ENCODE data around the gene TEP1.
"Not testable (repeated sequence)": the region's sequence is repeated elsewhere in the genome, so short reads cannot be mapped to it uniquely, and the experiment has no call there.

TEP1 gene

DNA sequence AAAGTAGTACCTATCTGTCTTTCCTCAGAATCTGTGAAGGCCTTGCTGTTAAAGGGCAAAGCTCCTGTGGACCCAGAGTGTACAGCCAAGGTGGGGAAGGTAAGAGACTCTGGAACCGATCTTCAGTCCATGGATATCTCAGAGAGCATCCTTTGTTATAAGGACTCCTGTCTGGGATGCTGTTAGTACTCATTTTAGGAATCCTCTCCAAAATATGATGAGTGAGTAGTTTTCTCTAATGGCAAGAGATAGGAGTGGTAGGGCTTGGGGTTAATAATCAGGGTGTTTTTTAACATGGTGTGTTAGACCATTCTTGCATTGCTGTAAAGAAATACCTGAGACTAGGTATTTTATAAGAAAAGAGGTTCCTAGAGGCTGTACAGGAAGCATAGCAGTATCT, 67.9 kb downstream of the TEP1 start:
- DNase-seq (ENCODE audit: extremely low read depth in 1 of 2, low read depth in 1 of 2) = no peak

DNA sequence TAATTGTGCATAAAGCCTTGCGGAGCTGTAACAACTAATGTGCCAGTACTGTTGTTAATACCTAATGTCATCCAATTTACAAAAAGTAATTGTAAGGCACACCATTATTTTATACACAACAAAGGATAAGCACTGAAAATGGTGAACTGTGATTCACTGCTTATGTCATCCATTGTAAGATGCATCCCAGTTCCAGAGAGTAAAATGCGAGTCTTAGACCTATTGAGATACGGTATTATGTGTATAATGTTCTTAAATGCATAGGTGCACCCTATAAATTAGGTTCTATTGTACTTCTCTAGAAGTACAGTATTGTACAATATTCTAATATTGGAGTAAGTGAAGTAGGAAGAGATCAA, 69.5 kb downstream of the TEP1 start:
- no peak for DNase-seq (ENCODE audit: extremely low read depth in 1 of 2, low read depth in 1 of 2)

DNA sequence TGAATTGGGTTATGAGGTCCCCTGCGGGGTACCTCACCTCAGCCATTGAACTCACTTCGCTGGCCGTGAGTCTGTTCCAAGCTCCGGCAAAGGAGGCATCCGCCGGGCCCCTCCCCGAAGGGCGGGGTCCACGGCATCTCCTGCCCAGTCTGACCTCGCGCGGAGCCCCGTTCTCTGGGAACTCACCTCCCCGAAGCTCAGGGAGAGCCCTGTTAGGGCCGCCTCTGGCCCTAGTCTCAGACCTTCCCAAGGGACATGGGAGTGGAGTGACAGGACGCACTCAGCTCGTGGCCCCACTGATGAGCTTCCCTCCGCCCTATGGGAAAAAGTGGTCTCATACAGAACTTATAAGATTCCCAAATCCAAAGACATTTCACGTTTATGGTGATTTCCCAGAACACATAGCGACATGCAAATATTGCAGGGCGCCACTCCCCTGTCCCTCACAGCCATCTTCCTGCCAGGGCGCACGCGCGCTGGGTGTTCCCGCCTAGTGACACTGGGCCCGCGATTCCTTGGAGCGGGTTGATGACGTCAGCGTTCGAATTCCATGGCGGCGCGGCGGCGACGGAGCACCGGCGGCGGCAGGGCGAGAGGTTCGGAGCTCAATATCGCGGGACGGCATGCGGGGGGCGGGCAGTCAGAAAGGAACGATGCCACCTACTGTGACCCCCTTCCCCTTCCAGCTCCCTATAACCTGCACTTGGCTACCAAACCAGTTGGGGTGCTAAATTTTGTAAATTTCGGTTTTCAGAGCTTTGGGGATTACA, 70.0 kb downstream of the TEP1 start, which contains the start of gene PARP2:
Gene PARP2, plus strand, starts transcription at position 544 of the 770 bp plus-strand sequence. Its CDS starts 7 bp downstream, at position 551.
- DNase-seq (ENCODE audit: extremely low read depth in 1 of 2, low read depth in 1 of 2) = peak; percentile 72 to 75

DNA sequence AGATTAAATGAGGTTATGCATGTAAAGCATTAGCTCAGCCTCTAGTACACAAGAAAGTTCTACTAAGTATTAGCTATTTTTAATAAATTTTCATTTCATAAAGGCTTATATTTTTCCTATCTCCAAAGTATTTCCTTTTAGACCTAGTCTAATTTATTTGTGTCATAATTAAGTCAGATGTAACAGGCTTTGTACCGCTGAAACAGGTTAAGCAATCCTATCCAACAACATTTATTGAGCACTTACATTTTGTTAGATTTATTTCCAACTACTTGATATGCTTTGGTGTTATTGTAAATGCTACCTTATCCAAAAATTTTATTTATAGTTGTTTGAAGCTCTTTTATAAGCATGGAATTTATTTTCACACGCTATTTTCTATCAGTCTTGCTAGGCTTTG, 71.7 kb downstream of the TEP1 start:
- no peak for DNase-seq (ENCODE audit: extremely low read depth in 1 of 2, low read depth in 1 of 2)

DNA sequence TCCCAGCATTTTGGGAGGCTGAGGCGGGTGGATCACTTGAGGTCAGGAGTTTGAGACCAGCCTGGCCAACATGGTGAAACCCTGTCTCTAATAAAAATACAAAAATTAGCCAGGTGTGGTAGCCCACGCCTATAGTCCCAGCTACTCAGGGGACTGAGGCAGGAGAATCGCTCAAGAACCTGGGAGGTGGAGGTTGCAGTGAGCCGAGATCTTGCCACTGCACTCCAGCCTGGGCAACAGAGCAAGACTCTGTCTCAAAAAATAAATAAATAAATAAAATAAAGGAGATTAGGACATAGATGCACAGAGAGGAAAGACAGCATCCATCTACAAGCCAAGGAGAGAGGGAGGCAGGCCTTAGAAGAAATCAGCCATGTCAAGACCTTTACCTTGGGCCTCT, 72.3 kb downstream of the TEP1 start:
- DNase-seq (ENCODE audit: extremely low read depth in 1 of 2, low read depth in 1 of 2) = not testable (repeated sequence)

DNA sequence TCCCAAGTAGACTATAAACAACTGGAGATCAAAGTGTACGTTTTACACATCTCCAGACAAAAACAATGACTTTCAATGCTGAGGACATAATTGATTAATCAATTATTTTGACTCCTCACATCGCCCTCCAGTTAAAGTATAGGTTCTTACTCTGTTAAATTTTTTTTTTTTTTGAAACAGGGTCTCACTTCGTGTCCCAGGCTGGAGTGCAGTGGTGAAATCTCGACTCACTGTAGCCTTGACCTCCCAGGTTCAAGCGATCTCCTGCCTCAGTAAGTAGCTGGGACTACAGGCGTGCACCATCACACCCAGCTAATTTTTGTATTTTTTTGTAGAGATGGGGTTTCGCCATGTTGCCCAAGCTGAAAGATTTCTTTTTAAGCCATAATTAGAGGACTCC, 79.3 kb downstream of the TEP1 start:
- DNase-seq (ENCODE audit: extremely low read depth in 1 of 2, low read depth in 1 of 2) = no peak

DNA sequence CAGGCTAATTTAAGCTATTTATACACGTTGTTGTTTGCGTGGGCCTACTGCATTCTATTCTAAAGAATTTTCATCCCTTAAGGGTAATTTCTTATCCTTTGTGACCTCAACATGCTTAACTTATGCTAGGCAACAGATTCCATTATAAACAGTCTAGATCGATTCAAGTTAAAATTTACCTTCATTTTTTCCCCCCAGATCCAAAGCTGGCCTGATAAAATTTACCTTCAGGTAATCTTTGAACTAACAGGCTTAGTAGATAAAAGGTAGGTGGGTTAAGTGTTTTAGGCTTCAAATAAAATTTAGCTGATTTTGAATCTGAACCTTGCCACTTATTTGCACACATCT, 79.8 kb downstream of the TEP1 start:
- no peak for DNase-seq (ENCODE audit: extremely low read depth in 1 of 2, low read depth in 1 of 2)

DNA sequence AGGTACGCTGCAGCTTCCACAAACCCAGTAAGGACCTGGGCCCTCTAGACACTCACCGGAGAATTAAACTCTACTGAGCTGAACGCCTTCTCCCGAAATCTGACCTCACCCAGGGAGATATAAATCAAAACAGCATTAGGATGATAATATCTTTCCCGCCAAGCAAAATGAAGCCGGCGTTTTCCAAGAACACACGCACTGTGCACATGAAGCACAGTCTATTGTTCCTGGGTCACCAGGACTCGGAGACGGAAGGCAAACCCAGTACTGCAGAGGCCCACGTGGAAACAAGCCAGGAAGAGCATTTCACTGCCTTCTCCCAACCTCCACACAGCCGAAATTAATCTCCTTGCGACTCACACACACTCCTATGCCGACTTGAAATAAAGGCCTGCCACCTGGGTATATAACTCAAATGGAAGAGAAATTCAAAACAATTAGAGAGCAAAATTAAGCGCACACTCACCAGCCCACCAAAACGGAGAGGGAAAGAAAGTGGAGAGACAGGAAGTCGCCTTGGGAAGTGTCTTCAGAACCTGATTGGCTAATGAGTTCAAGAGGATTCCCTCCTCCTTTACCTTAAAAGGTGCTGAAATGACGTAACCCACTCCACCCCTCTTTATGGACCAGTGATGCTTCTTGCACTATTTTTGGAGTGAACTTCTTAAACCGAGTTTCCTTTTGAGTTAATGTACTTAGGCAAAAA, 80.4 kb downstream of the TEP1 start, which contains the start of gene CCNB1IP1:
Gene CCNB1IP1, minus strand, starts transcription at position 492 of the 706 bp plus-strand sequence. CDS start 16,756 bp downstream, outside the sequence.
- no peak for DNase-seq (ENCODE audit: extremely low read depth in 1 of 2, low read depth in 1 of 2)

DNA sequence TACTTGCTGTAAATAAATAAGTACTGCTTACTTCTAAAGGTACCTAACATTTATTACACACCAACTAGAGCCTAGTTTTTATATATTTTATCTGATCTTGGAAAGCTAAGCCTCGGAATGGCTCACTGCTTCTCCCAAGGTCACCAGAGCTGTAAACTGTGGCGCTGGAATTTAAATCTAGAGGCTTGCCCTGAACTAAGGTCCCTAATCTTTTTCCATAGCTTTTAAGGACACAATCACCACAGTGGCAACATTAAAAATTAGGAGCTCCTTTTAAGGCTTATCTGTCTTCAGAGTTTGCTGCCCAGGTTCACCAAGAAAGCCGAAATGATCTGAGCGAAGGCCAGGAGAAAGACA, 80.9 kb downstream of the TEP1 start:
- no peak for DNase-seq (ENCODE audit: extremely low read depth in 1 of 2, low read depth in 1 of 2)

DNA sequence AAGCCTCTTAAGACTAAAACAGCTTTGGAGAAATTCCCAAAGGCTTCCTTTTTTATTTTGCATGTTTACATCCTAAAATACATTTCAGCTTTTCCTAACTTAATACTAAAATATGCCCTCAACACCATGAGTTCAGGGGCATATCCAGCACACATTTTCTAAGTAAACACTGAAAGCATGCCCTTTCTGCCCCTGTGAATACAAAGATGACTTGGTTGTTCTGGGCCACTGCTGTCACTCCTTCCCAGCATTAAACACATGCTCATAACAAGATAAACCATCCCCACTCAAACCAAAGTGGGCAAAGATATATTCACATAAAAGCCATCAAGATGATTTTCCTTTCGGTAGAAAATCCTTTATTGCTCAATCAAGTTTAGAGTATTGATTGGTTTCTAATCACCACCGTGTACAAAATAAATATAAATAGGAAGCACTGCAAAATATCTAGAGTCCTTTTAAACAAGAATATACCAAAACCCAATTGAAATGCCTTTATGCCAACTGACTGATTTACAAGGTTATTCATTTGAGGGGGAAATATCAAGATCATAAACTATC, 82.2 kb downstream of the TEP1 start:
- DNase-seq (ENCODE audit: extremely low read depth in 1 of 2, low read depth in 1 of 2) = no peak

DNA sequence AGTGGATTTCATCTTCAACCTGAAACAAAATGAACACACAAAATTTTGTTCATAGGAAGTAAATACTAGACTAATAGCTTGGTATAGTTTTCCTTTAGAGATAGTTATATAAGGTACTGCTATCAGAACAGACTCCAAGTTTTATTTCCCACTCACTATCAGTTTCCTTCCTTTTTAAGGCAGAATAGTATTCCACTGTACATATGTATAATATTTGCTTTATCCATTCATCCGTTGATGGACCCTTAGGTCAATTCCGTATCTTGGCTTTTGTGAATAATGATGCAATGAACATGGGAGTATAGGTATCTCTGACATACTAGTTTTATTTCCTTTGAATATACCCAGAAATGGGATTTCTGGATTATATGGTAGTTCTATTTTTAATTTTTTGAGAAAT, 83.9 kb downstream of the TEP1 start:
- no peak for DNase-seq (ENCODE audit: extremely low read depth in 1 of 2, low read depth in 1 of 2)

DNA sequence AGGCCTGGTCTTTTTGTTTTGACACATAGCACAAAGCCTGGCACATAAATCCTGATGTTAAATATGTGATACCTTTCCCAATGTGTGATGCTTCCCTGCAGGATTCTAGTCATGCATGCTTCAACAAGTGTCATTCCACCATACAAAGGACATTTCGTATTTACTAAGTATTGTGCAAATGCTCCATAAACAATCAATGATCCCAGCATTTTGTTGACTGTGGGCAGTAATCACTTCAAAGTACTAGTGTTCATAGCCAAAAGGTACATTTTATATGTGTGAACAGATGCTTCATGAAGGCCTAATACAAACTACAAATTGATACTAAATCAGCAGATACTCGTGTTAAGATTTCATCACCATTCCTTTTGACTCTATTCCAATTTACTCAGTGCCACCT, 84.6 kb downstream of the TEP1 start:
- DNase-seq (ENCODE audit: extremely low read depth in 1 of 2, low read depth in 1 of 2) = no peak

DNA sequence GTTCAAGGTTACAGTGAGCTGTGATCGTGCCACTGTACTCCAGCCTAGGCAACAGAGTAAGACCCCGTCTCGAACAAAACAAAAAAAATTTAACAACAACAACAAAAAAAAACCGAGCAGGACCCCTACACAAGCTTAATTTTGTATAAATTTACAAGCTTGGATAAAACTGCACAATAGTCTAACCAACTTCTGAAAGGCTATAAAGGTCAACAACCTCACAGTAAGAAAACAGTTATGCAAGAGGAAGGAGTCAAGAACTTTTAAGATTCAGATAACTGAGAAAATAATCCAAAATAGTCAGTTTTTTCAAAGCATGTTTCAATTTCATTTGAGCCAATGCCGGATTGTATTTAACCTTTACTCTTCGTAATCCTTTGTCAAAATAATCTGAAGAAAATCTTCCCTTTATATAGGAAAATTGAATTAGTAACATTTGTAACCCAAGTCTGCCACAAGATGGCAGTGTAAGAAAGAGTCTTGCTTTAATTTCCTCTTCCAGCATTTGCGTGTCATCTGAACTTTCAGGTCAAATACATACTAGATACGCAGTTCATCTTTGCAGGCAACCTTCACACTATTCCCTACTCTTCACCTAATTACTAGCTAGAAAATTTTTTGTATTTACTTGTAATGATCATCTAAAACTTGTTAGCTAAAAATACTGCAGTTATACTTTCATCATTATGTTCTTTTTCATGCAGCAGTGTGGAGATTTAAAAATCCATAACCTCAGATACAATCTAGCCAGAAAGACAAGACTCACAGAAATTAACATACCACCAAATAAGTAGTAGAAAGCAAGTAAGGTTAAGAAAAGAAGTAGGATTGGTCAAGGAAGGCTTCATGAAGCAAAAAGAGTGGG, 86.1 kb downstream of the TEP1 start:
- DNase-seq (ENCODE audit: extremely low read depth in 1 of 2, low read depth in 1 of 2) = no peak

DNA sequence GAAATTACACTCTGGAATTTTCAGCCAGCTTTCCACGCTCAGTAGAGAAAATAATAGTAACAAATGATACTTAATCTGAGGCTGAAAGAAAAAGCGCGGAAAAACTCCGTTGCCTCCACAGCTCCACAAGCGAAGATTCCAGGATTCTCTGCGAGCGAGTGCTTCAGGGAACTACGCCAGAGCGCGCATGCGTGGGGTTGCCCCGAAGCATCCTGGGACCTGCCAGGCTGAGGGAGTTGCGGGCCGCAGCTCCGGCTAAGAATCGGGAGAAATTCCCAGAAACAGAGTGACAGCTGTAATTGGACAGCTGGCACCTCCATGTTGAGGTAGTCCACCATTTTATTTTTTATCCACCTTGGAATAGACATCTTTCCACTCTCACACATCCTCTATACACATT, 95.6 kb downstream of the TEP1 start:
- DNase-seq (ENCODE audit: extremely low read depth in 1 of 2, low read depth in 1 of 2) = no peak
